Gastroesophageal sphincter (tissue), 4 donors: ENCODE measurements around the gene TRABD. TPM values are rescaled to one million over a fixed set of nuclear protein-coding genes. Genes with fewer than 3 reads are reported as not detected.
A peak's percentile ranks its signal among the peaks of the same experiment; 100 is the strongest.

Source experiments
- ATAC-seq: fragments of 150-250 bp; one replicate; pipeline ENCODE4 v1.9.1; 2016; ENCODE audit warnings: mild to moderate bottlenecking, moderate library complexity
- H3K27ac ChIP-seq, 4 donors: fragments of 200-600 bp; sonication (generic) in 3 of 4; 1 replicate in 3 of 4; 2 replicates in 1 of 4; pipeline ENCODE4 v1.5.1; 2016 to 2019
- H3K27me3 ChIP-seq: fragments of 200-600 bp; sonication (generic); one replicate; pipeline ENCODE4 v1.5.1; 2019
- H3K36me3 ChIP-seq, 2 donors: fragments of 200-600 bp; sonication (generic); one replicate each; pipeline ENCODE4 v1.5.1; 2019; ENCODE audit warnings: control low read depth in 1 of 2
- H3K4me1 ChIP-seq, 3 donors: fragments of 200-600 bp; sonication (generic); 1 replicate in 2 of 3; 2 replicates in 1 of 3; pipeline ENCODE4 v1.5.1; 2016 to 2019; ENCODE audit warnings: control low read depth in 2 of 3
- H3K4me3 ChIP-seq, 2 donors: fragments of 200-600 bp; sonication (generic); one replicate each; pipeline ENCODE4 v1.5.1; 2019; ENCODE audit warnings: mild to moderate bottlenecking in 1 of 2, moderate library complexity in 1 of 2
- H3K9me3 ChIP-seq, 3 donors: fragments of 200-600 bp; sonication (generic); one replicate each; pipeline ENCODE4 v1.5.1; 2017 to 2019; ENCODE audit warnings: control low read depth in 2 of 3
- EP300 ChIP-seq: sonication (generic); formaldehyde crosslinking; IDR thresholded peaks from one replicate; pipeline ENCODE4 v1.6.1; 2017; ENCODE audit warnings: antibody characterized with exemption, mild to moderate bottlenecking
- POLR2A ChIP-seq, 2 donors: fragments of 450-650 bp; IDR thresholded peaks; one replicate each; pipeline ENCODE4 v1.6.1; 2017; ENCODE audit warnings: antibody characterized with exemption in 2 of 2, mild to moderate bottlenecking in 2 of 2, moderate library complexity in 1 of 2
- POLR2AphosphoS5 ChIP-seq: sonication (generic); formaldehyde crosslinking; IDR thresholded peaks from one replicate; pipeline ENCODE4 v1.6.1; 2017; ENCODE audit warnings: antibody characterized with exemption
- WGBS, 2 donors: methylation state at CpG; one replicate each; pipeline ENCODE4 v1.1.5; 2018; ENCODE audit warnings: low coverage in 1 of 2; 5-methylcytosine and 5-hydroxymethylcytosine counted together
- total RNA-seq, 4 donors: library from RNA; depleted of rRNA; stranded (reverse); fragments of >200 nt; gene quantifications; one replicate each; pipeline ENCODE4 v1.1.0, GENCODE V29; 2016
- TF ChIP-seq, protein P1 (sequence below), 4 experiments: fragments of 200-600 bp in 2 of 4; fragments of 450-650 bp in 2 of 4; sonication (generic) in 1 of 4; IDR thresholded peaks; one replicate each; pipeline ENCODE4 v1.5.1; 2017 to 2019; ENCODE audit warnings: antibody characterized with exemption in 4 of 4, mild to moderate bottlenecking in 2 of 4, moderate library complexity in 2 of 4

The TRABD gene
- total RNA-seq, 4 donors from 2014 or later = 15.7 to 22.0 (median 19.0) TPM

GRCh38 chr22:50207383-50208140 lies 21.8 kb downstream of the TRABD start:
- 77 to 91% methylated on average over 4 to 6 of the region's 23 CpGs for WGBS, 2 donors
- peaks cover 0 to 60% (median 1%) of the 10 kb centered on the region in 3 donors for H3K4me1 ChIP-seq
- ATAC-seq = no peak
- peak overlapping the region in 1 of 4 donors; percentile 17 for H3K27ac ChIP-seq
- TF ChIP-seq, protein P1, sequence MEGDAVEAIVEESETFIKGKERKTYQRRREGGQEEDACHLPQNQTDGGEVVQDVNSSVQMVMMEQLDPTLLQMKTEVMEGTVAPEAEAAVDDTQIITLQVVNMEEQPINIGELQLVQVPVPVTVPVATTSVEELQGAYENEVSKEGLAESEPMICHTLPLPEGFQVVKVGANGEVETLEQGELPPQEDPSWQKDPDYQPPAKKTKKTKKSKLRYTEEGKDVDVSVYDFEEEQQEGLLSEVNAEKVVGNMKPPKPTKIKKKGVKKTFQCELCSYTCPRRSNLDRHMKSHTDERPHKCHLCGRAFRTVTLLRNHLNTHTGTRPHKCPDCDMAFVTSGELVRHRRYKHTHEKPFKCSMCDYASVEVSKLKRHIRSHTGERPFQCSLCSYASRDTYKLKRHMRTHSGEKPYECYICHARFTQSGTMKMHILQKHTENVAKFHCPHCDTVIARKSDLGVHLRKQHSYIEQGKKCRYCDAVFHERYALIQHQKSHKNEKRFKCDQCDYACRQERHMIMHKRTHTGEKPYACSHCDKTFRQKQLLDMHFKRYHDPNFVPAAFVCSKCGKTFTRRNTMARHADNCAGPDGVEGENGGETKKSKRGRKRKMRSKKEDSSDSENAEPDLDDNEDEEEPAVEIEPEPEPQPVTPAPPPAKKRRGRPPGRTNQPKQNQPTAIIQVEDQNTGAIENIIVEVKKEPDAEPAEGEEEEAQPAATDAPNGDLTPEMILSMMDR (IDR thresholded peaks at IDR 0.05) = no peak
- no peak for TF ChIP-seq POLR2AphosphoS5
- no peak for TF ChIP-seq EP300
- peaks cover 0 to 85% of the 10 kb centered on the region in 2 donors for H3K36me3 ChIP-seq
- no peaks in the 10 kb centered on the region for H3K27me3 ChIP-seq
- H3K4me3 ChIP-seq = no peak overlapping the region
- H3K9me3 ChIP-seq = no peaks in the 10 kb centered on the region

DNA sequence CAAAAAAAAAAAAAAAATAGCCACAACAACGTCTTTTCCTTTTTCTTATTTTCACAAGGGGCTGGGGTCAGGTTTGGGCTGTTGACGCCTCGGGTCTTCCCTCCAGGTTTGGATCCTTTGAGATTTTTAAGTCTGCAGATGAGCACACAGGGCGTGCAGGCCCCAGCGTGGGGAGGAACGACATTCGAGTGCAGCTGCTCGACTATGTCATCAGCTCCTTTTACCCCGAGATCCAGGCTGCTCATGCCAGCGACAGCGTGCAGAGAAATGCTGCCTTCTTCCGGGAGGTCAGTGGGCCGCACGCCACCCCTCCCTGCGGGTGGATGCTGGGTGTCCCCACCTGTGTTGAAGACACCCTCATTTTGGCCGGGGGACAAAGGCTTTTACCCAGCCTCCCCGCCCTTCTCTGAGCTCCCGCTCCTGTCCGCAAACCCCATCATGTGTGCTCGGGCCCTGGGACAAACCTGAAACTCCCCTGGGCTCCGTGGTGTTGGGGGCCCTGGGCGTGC lies 22.8 kb downstream of the TRABD start:
- Histone ChIP-seq H3K4me1 (peaks cover 0 to 54% (median 0%) of the 10 kb centered on the region in 3 donors), H3K27me3 (no peaks in the 10 kb centered on the region), H3K27ac (no peak overlapping the region), H3K36me3 (peaks cover 0 to 93% of the 10 kb centered on the region in 2 donors), H3K9me3 (no peaks in the 10 kb centered on the region), H3K4me3 (no peak overlapping the region)
- no peak for ATAC-seq
- 79 to 86% methylated on average over 4 to 5 of the region's 22 CpGs for WGBS, 2 donors
- TF ChIP-seq POLR2AphosphoS5 (no peak), POLR2A (IDR thresholded peaks at IDR 0.05) (no peak), EP300 (no peak)
- TF ChIP-seq, protein P1 (IDR thresholded peaks at IDR 0.05) = no peak

DNA sequence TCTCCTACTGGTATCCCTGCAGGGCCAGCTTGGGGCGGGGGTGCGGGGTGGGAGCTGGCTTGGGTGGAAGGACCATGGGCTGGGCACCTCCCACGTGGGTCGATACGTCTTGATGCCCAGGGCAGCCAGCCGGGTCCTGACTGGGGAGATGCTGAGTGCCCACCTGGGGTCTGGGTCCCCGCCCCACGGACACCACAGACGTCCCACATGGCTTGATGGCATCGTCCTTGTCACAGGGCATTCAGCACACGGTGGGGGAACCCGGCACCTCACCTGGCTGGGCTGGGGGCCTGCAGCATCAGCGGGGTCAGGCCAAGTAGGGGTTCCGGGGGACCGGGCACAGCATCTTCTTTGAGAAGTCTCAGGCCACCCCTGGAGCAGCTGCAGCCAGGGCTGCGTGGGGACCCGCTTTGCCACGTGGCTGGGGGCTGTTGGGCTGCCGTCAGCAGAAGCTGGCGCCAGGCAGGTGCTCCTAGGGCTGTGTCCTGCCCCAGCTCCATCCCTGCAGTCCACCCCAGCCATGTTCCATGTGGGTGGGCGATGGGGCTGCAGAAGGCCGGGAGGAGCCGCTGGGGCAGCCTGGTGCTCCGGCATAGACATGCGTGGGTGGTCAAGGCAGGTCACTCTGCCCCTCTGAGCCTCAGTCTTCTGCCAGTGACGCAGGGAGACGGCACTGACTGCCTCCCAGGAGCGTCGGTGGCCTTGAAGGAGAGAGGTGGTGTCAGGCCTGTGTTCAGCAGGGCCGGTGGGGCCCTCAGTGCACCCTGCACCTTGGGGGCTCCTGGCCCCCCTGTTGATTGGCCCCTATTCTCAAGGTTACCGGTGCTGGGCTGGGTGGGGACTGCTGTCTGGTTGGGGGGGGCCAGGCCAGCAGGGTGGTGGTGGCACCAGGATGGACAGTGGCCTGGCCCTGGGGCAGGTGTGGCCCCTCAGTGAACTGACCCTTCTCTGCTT lies 23.5 kb downstream of the TRABD start:
- Histone ChIP-seq H3K9me3 (no peaks in the 10 kb centered on the region), H3K27ac (no peak overlapping the region), H3K4me3 (no peak overlapping the region), H3K27me3 (no peaks in the 10 kb centered on the region), H3K36me3 (peaks cover 0 to 98% of the 10 kb centered on the region in 2 donors), H3K4me1 (peaks cover 0 to 50% (median 0%) of the 10 kb centered on the region in 3 donors)
- TF ChIP-seq POLR2A (IDR thresholded peaks at IDR 0.05) (no peak), POLR2AphosphoS5 (no peak), EP300 (no peak)
- TF ChIP-seq, protein P1 (IDR thresholded peaks at IDR 0.05) = no peak
- WGBS, 2 donors = no CpG with 5 or more reads among the region's 31 CpGs
- ATAC-seq = peak; percentile 20

DNA sequence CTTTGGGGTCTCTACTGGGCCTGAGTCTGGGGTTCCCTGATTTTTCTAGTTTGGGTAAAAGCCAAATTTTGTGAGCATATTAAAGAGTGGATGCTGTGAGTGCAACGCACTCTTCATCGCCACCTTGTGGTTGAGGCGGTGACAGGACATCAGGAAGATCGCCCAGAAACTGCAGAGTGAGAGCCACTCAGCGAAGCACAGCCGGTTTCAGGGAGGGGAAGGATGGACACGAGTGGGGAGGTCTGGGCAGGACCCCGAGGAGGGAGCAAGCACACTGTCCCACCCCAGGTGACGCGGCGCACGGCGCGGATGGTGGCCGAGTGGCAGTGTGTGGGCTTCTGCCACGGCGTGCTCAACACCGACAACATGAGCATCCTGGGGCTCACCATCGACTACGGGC lies 24.2 kb downstream of the TRABD start:
- Histone ChIP-seq H3K27me3 (no peaks in the 10 kb centered on the region), H3K36me3 (peaks cover 0 to 100% of the 10 kb centered on the region in 2 donors), H3K4me3 (no peak overlapping the region), H3K27ac (no peak overlapping the region), H3K4me1 (peaks cover 0 to 44% (median 0%) of the 10 kb centered on the region in 3 donors), H3K9me3 (no peaks in the 10 kb centered on the region)
- TF ChIP-seq POLR2A (IDR thresholded peaks at IDR 0.05) = no peak
- no peak for TF ChIP-seq EP300
- TF ChIP-seq, protein P1 (IDR thresholded peaks at IDR 0.05) = peak in 3 of 4 experiments; percentile 73 to 87 (median 82)
- 0% methylated on average over 4 of the region's 20 CpGs; no CpG with 5 or more reads in 1 of the 2 donors for WGBS, 2 donors
- peak; percentile 50 for ATAC-seq
